ENCODE data around the gene ING5.
A peak's percentile ranks its signal among the peaks of the same experiment; 100 is the strongest.
"Not testable (repeated sequence)": the region's sequence is repeated elsewhere in the genome, so short reads cannot be mapped to it uniquely, and the experiment has no call there.

Gene ING5

GRCh38 chr2:241729868-241730267, 28.0 kb downstream of the ING5 start:
- H3K4me3 ChIP-seq (ENCODE audit: extremely low read depth, insufficient read depth, low read length, poor library complexity, severe bottlenecking): no peak overlapping the region
- WGBS, 2 experiments (ENCODE audit: insufficient coverage in 2 of 2): 96 to 98% methylated on average over 3 to 6 of the region's 6 CpGs
- no peaks in the 10 kb centered on the region for H3K9me3 ChIP-seq (ENCODE audit: control insufficient read depth, low read length)
- H3K36me3 ChIP-seq (ENCODE audit: control insufficient read depth, insufficient read depth, low read length): peaks cover 4% of the 10 kb centered on the region
- no peak overlapping the region for H3K27ac ChIP-seq (ENCODE audit: low read depth, low read length, severe bottlenecking)
- no peaks in the 10 kb centered on the region for H3K4me1 ChIP-seq (ENCODE audit: control insufficient read depth, insufficient read depth, low read length, poor library complexity, severe bottlenecking)

- peaks cover 2% of the 10 kb centered on the region for H3K36me3 ChIP-seq (ENCODE audit: control insufficient read depth, insufficient read depth, low read length)
- no peaks in the 10 kb centered on the region for H3K9me3 ChIP-seq (ENCODE audit: control insufficient read depth, low read length)
- H3K4me3 ChIP-seq (ENCODE audit: extremely low read depth, insufficient read depth, low read length, poor library complexity, severe bottlenecking): no peak overlapping the region
- WGBS, 2 experiments (ENCODE audit: insufficient coverage in 2 of 2): 95 to 98% methylated on average over 10 to 11 of the region's 12 CpGs
- H3K4me1 ChIP-seq (ENCODE audit: control insufficient read depth, insufficient read depth, low read length, poor library complexity, severe bottlenecking): no peaks in the 10 kb centered on the region
- H3K27ac ChIP-seq (ENCODE audit: low read depth, low read length, severe bottlenecking): no peak overlapping the region
Observed at GRCh38 chr2:241730671-241731293, 28.9 kb downstream of the ING5 start.

DNA sequence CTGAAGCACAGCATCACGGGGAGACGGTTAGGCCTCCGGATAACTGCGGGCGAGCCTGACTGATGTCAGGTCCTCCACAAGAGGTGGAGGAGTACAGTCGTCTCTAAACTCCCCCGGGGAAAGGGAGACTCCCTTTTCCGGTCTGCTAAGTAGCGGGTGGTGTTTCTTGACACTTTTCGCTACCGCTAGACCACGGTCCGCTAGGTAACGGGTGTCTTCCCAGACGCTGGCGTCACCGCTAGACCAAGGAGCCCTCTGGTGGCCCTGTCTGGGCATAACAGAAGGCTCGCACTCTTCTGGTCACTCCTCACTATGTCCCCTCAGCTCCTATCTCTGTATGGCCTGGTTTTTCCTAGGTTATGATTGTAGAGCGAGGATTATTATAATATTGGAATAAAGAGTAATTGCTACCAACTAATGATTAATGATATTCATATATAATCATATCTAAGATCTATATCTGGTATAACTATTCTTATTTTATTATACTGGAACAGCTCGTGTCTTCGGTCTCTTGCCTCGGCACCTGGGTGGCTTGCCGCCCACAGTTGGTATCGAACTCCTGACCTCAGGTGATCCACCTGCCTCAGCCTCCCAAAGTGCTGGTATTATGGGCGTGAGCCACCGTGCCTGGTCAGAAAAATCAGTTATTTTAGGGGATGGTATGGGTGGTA, 30.8 kb downstream of the ING5 start:
- H3K9me3 ChIP-seq (ENCODE audit: control insufficient read depth, low read length); H3K4me3 ChIP-seq (ENCODE audit: extremely low read depth, insufficient read depth, low read length, poor library complexity, severe bottlenecking); H3K4me1 ChIP-seq (ENCODE audit: control insufficient read depth, insufficient read depth, low read length, poor library complexity, severe bottlenecking); H3K27ac ChIP-seq (ENCODE audit: low read depth, low read length, severe bottlenecking); H3K36me3 ChIP-seq (ENCODE audit: control insufficient read depth, insufficient read depth, low read length): not testable (repeated sequence)
- whole genome bisulfite sequencing, 2 experiments (ENCODE audit: insufficient coverage in 2 of 2): 58 to 98% methylated on average over 5 to 10 of the region's 26 CpGs

DNA sequence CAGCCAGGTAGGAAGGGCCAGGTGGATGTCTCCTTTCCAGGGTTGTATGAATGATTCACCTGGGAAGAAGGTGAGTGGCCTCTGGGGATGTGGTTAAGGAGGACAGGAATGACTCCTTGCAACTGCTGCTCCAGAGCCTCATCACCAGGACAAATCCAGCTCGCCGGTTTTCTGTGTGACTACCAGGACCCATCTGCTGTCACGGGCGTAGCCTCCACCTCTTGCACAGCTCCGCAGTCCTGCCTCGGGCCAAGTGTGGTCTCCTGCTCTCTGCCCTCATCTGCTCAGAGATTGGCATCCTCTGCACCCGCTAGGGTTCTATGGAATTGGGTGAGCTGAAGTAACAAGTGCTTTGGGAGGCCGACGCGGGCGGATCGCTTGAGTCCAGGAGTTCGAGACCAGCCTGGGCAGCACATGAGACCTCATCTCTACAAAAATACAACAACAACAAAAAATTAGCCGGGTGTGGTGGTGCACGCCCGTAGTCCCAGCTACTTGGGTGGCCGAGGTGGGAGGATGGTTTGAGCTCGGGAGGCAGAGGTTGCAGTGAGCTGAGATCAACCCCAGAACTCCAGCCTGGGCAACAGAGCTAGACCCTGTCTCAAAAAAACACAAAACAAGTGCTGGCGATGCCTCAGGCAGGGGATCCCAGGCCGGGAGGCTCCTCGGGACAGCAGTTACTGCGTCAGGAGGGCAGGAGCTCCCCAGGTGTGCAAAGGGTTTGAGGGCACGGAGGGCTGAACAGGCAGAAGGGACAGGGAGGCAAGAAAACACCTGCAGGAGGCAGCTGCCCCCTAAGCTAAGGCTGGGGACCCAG, 31.8 kb downstream of the ING5 start:
- H3K36me3 ChIP-seq (ENCODE audit: control insufficient read depth, insufficient read depth, low read length): peaks cover 2% of the 10 kb centered on the region
- no peaks in the 10 kb centered on the region for H3K4me1 ChIP-seq (ENCODE audit: control insufficient read depth, insufficient read depth, low read length, poor library complexity, severe bottlenecking)
- H3K9me3 ChIP-seq (ENCODE audit: control insufficient read depth, low read length): no peaks in the 10 kb centered on the region
- WGBS, 2 experiments (ENCODE audit: insufficient coverage in 2 of 2): 92 to 94% methylated on average over 15 to 16 of the region's 23 CpGs
- H3K4me3 ChIP-seq (ENCODE audit: extremely low read depth, insufficient read depth, low read length, poor library complexity, severe bottlenecking): peak overlapping the region; percentile 62
- no peak overlapping the region for H3K27ac ChIP-seq (ENCODE audit: low read depth, low read length, severe bottlenecking)

DNA sequence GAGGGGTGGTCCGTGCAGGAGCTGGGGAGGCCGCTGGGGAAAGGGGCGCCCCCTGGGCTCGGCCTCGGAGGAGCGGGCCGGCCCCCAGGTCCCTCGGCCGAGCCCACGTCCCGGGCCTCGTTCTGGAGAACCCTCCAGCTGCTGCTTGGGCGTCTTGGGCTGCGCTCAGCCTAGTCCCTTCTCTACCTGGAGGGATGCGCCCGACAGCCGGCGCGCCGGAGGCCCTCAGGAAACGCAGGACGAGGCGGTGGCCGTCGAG, 32.3 kb downstream of the ING5 start:
- Histone ChIP-seq H3K4me3 (ENCODE audit: extremely low read depth, insufficient read depth, low read length, poor library complexity, severe bottlenecking) (peak overlapping the region; percentile 62), H3K9me3 (ENCODE audit: control insufficient read depth, low read length) (no peaks in the 10 kb centered on the region), H3K27ac (ENCODE audit: low read depth, low read length, severe bottlenecking) (no peak overlapping the region), H3K36me3 (ENCODE audit: control insufficient read depth, insufficient read depth, low read length) (peaks cover 2% of the 10 kb centered on the region), H3K4me1 (ENCODE audit: control insufficient read depth, insufficient read depth, low read length, poor library complexity, severe bottlenecking) (no peaks in the 10 kb centered on the region)
- 10 to 13% methylated on average over 24 to 25 of the region's 25 CpGs for WGBS, 2 experiments (ENCODE audit: insufficient coverage in 2 of 2)

DNA sequence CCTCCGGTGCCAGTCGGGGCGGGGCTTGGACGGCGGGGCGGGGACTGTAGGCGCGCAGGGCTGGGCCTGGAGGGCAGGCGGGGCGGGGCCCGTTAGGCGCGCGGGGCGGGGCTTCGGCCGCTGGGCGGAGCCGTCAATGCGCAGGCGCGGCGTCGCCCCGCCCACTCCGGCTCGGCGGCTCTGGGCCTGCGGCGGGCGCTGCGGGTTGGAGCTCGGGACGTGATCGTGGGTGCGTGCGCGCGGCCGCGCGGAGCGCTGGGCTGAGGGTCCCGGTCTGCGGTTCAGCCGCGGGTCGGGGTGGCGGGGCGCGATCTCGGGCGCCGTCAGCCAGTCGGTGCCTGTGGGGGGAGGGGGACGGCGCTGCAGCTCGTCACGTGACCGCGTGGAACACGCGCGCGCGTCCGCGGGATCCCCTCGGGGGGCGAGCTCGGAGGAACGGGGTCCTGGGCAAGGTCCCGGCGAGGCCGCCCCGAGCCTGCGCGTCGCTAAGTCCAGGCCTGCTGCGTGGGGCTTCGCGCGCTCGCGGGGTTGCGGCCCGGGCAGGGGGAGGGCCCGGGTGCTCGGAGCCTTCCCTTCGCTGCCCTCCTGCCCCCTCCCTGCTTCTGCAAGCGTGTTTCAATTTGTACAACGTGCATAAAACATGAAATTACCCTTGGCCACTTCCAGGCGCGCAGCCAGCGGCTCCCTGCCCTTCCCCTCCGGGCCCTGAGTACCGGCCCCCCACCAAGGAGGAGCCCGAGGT, 32.8 kb downstream of the ING5 start, which contains the start of gene D2HGDH:
Gene D2HGDH (plus strand): TSS at position 164 of the 742 bp plus-strand sequence. CDS start 595 bp downstream, outside the sequence.
- 1% methylated on average over 81 to 85 of the region's 98 CpGs for WGBS, 2 experiments (ENCODE audit: insufficient coverage in 2 of 2)
- H3K4me3 ChIP-seq (ENCODE audit: extremely low read depth, insufficient read depth, low read length, poor library complexity, severe bottlenecking): peak within 1 kb of the TSS; percentile 62
- no peaks in the 10 kb centered on the region for H3K9me3 ChIP-seq (ENCODE audit: control insufficient read depth, low read length)
- peaks cover 2% of the 10 kb centered on the region for H3K36me3 ChIP-seq (ENCODE audit: control insufficient read depth, insufficient read depth, low read length)
- peak within 1 kb of the TSS; percentile 54 for H3K27ac ChIP-seq (ENCODE audit: low read depth, low read length, severe bottlenecking)
- H3K4me1 ChIP-seq (ENCODE audit: control insufficient read depth, insufficient read depth, low read length, poor library complexity, severe bottlenecking): no peaks in the 10 kb centered on the region

DNA sequence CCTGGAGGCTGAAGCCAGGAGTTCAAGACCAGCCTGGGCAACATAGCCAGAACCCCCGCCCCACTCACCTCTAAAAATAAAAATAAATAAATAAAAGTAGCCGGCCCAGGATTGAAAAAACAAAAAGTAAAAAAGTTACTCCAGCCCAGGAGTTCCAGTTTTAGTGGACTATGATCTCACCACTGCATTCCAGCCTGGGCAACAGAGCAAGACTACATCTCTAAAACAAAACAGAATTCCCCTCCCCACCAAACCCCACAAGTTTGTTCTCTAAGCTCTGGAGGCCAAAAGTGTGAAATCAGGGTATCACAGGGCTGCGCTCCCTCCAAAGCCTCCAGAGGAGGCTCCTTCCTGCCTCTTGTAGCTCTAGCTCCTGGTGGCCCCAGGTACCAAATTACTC, 34.3 kb downstream of the ING5 start:
- WGBS, 2 experiments (ENCODE audit: insufficient coverage in 2 of 2): 82 to 95% methylated on average over 1 to 2 of the region's 3 CpGs
- H3K9me3 ChIP-seq (ENCODE audit: control insufficient read depth, low read length): no peaks in the 10 kb centered on the region

DNA sequence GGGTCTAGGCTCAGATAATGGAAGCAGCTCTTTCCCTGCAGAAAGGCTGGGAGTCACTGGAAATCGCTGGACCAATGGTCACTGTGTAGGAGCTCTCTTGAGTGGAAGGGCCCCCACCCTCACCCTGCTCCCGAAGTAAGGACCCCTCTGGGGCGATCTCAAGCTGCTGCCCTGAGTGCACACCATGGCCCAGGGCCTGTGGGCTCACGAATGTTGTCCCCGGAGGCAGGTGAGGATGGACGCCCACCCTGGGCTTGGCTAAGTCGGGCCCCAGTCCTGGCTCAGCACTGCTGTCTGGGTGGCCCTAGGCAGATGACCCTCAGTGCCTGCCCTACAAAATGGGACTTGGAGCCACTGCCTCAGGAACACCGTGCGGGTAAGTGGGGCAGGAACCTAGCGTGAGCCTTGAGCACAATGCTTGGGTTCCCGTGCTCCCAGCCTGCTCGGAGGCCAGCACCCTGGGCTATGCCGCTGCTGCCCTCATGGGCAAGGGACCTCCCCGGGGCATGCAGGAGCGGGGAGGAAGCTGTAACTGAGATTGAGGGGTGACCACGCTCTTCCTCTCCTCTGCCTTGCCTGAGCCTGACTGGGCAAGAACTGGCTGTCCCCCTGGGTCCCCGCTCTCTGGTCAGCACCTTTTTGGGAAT, 36.3 kb downstream of the ING5 start:
- WGBS, 2 experiments (ENCODE audit: insufficient coverage in 2 of 2): 91 to 93% methylated on average over 15 to 16 of the region's 17 CpGs
- no peaks in the 10 kb centered on the region for H3K4me1 ChIP-seq (ENCODE audit: control insufficient read depth, insufficient read depth, low read length, poor library complexity, severe bottlenecking)
- H3K27ac ChIP-seq (ENCODE audit: low read depth, low read length, severe bottlenecking): no peak overlapping the region
- H3K9me3 ChIP-seq (ENCODE audit: control insufficient read depth, low read length): no peaks in the 10 kb centered on the region
- no peaks in the 10 kb centered on the region for H3K36me3 ChIP-seq (ENCODE audit: control insufficient read depth, insufficient read depth, low read length)
- no peak overlapping the region for H3K4me3 ChIP-seq (ENCODE audit: extremely low read depth, insufficient read depth, low read length, poor library complexity, severe bottlenecking)

More for the DNA sequence above, 34.3 kb downstream of the ING5 start:
- Histone ChIP-seq H3K4me3 (ENCODE audit: extremely low read depth, insufficient read depth, low read length, poor library complexity, severe bottlenecking) (no peak overlapping the region), H3K27ac (ENCODE audit: low read depth, low read length, severe bottlenecking) (no peak overlapping the region), H3K4me1 (ENCODE audit: control insufficient read depth, insufficient read depth, low read length, poor library complexity, severe bottlenecking) (no peaks in the 10 kb centered on the region), H3K36me3 (ENCODE audit: control insufficient read depth, insufficient read depth, low read length) (peaks cover 2% of the 10 kb centered on the region)

- no peaks in the 10 kb centered on the region for H3K9me3 ChIP-seq (ENCODE audit: control insufficient read depth, low read length)
- H3K36me3 ChIP-seq (ENCODE audit: control insufficient read depth, insufficient read depth, low read length): no peaks in the 10 kb centered on the region
- no peak overlapping the region for H3K27ac ChIP-seq (ENCODE audit: low read depth, low read length, severe bottlenecking)
- H3K4me1 ChIP-seq (ENCODE audit: control insufficient read depth, insufficient read depth, low read length, poor library complexity, severe bottlenecking): no peaks in the 10 kb centered on the region
- no peak overlapping the region for H3K4me3 ChIP-seq (ENCODE audit: extremely low read depth, insufficient read depth, low read length, poor library complexity, severe bottlenecking)
- 92 to 94% methylated on average over 13 to 15 of the region's 15 CpGs for WGBS, 2 experiments (ENCODE audit: insufficient coverage in 2 of 2)
Observed at GRCh38 chr2:241739177-241739576, 37.3 kb downstream of the ING5 start.

DNA sequence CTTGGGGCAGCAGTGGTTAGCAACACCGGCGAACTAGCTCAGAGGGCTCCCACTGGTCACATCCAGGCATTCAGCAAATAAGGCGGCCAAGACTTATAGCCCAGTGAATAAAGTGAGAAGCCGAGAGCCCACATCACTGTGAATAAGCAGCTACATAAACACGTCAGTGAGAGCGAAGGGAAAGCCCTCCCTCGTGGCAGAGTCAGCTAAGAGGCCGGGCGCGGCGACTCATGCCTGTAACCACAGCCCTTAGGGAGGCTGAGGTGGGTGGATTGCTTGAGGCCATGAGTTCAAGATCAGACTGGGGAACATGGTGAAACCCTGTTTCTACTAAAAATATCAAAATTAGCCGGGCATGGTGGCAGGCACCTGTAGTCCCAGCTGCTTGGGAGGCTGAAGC, 37.8 kb downstream of the ING5 start:
- no peaks in the 10 kb centered on the region for H3K4me1 ChIP-seq (ENCODE audit: control insufficient read depth, insufficient read depth, low read length, poor library complexity, severe bottlenecking)
- no peak overlapping the region for H3K4me3 ChIP-seq (ENCODE audit: extremely low read depth, insufficient read depth, low read length, poor library complexity, severe bottlenecking)
- H3K9me3 ChIP-seq (ENCODE audit: control insufficient read depth, low read length): no peaks in the 10 kb centered on the region
- WGBS, 2 experiments (ENCODE audit: insufficient coverage in 2 of 2): 86 to 93% methylated on average over 12 of the region's 12 CpGs
- H3K36me3 ChIP-seq (ENCODE audit: control insufficient read depth, insufficient read depth, low read length): peaks cover 3% of the 10 kb centered on the region
- no peak overlapping the region for H3K27ac ChIP-seq (ENCODE audit: low read depth, low read length, severe bottlenecking)

Data from mesodermal cell (in vitro differentiated cells).